Stimulated activated CD8-positive, alpha-beta memory T cell treated with anti-CD3 and anti-CD28 coated beads, Interleukin-7, amount 100 ng/mL, for 48 hours (primary cell): ENCODE data around the gene RNF113A.
"Not testable (repeated sequence)": the region's sequence is repeated elsewhere in the genome, so short reads cannot be mapped to it uniquely, and the experiment has no call there.

Source experiments
- DNase-seq, 2 donors: peaks; one replicate each; pipeline ENCODE4 v3.0.0-alpha.2; 2020; ENCODE audit warnings: low read depth in 1 of 2; ENCODE audit errors: extremely low read depth in 1 of 2

The RNF113A gene

DNA sequence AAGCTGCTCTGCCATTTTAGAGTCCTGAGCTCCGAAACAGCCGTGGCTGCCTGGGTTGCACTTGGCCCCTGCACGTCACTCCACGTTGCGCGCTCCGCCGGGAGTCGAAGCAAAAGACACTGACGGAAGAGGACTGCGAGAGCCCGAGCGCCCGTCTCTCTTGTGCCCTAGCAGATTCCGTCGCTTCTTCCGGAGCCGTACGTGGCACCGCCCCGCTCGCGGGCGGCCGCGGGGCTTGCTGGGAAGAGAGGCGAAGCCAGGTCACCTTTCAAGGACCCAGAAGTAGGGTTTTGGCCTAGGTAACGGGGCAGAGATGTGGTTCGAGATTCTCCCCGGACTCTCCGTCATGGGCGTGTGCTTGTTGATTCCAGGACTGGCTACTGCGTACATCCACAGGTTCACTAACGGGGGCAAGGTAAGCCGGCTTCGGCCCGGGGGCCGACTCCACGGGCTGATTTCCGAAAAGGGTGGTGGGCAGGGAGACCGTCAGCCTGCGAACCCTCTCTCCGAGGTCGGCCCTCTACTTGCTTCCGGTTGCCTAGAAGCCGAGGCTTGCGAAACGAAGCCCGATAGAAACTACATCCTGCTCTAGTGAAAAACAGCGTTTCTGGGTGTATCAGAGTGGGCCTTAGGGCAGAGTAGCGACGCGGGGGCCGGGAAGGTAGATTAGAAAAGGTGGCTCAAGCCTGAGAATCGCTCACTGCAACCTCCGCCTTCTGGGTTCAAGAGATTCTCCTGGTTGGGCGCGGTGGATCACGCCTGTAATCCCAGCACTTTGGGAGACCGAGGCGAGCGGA is at the start of gene RNF113A, which contains the start of gene NDUFA1:
RNF113A (minus strand) TSS at position 135 of the 797 bp plus-strand sequence; CDS start at position 15, 120 bp downstream.
NDUFA1 (plus strand) TSS at position 234 of the 797 bp plus-strand sequence; CDS start at position 314, 80 bp downstream.
- DNase-seq: peak; percentile 62 to 68

DNA sequence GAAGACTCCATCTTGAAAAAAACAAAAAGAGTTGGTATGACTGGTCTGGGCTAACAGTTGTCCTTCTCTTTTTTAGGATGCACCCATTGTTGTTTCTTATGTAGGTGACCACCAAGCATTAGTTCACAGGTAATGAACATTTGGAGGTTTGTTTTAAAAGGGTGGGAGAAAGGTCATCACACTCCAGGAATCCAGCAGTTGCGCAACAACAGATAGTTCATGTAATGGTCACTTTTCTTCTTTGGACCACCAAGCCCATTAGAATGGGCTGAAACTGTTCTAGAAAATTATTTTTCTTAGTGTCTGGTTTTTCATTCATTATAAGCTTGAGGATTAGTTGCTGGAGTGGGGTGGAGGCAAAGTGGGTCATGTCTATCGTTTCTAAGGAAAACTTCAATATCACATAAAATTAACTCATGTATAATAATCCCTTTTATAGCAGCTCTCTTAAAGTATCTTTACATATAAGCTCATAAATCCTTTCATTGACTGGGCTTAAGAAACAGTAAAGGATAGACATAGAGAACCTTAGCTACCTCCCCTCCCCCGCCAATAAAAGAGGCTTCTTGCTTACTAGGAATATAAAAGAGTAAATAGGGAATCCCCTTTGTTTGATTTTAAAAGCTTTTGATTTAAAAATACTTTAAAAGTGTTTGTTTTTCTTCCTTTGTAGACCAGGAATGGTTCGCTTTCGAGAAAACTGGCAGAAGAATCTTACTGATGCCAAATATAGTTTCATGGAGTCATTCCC is 48.5 kb upstream of the RNF113A start:
- DNase-seq: no peak

DNA sequence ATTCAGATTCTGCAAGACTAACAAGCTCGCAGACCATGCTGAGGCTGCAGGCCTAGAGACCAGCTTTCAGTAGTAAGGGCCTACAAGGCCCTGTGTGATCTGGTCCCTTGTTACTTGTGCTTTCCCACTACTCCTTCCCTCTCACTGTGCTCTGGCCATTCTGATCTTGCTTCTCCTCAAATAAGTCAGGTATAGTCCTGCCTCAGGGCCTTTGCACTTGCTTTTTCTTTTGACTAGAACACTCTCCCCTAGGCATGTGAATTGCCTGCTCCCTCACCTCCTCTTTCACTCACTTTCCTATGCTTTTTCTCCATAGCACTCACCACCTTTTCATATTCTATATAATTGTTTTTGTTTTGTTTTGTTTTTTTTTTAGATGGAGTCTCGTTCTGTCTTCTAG is 46.3 kb upstream of the RNF113A start:
- no peak for DNase-seq

DNA sequence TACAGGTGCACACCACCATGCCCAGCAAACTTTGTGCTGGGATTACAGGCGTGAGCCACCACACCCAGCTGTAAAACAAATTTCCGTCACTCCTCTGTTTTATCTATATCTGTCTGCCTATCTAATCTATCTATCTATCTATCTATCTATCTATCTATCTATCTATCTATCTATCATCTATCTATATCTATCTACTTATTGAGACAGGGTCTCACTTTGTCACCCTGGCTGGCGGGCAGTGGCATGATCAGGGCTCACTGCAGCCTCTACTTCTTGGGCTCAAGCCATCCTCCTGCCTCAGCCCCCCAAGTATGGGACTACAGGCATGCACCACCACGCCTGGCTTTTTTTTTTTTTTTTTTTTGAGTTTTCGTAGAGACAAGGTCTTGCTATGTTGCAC is 44.8 kb upstream of the RNF113A start:
- DNase-seq: no peak

DNA sequence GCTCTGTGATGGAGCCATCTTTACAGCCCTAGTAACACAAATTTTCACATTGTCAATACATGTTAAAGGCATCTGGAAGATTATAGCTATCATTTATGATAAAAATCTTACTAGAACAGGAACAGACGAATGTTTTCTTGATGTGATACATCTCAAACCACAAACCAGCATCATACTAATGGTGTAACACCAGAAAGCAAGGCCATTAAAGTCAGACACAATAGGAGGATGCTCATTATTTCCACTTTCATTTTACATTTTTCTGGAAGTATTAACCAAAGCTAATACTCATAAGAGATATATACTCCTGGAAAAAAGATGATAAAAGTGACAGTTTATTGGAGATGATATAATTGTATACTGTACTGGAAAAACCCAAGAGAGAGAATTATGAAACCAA is 29.4 kb upstream of the RNF113A start:
- DNase-seq: no peak

DNA sequence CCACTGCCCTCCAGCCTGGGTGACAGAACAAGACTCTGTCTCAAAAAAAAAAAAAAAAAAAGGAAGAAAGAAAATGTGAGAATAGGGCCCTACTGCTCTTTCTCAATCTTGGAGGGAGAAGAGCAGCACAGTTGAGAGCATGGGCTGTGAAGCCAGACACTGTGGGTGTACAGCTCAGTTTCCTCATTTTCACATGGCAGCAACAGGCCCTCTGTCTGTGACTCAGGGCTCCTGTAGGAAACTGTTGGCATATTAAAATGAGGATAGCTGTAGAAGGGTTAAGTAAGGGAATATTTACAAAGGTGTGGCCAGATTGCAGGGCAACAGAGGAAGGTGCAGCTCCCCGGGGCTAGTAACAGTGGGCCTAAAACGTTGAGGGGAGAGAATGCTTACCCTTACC is 27.6 kb upstream of the RNF113A start:
- no peak for DNase-seq

DNA sequence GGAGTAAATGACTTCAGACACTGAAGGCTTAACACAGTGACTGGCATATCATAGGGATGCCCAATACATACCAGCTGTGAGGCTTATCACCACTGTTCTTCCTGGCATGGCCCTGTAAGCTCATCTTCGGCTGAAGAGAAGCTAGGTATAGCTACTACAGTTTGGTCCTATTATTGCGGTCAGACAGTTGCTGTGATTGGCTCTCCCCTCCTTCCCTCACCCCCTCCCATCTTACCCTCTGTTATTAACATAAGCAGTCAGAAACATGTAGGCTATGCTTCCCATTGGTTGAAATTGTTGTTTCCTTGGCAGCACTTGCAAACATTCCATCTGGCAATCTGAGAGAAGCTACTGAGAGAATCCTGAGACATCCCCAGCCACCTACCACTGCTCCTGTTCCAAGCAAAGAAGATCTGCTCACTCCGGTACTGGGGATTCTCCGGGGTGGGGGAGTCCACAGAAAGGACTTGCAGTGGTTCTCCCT is 24.4 kb upstream of the RNF113A start, which contains the start of gene AKAP14:
AKAP14 (plus strand) TSS at position 51 of the 484 bp plus-strand sequence. CDS start 7,331 bp downstream, outside the sequence.
- no peak for DNase-seq

DNA sequence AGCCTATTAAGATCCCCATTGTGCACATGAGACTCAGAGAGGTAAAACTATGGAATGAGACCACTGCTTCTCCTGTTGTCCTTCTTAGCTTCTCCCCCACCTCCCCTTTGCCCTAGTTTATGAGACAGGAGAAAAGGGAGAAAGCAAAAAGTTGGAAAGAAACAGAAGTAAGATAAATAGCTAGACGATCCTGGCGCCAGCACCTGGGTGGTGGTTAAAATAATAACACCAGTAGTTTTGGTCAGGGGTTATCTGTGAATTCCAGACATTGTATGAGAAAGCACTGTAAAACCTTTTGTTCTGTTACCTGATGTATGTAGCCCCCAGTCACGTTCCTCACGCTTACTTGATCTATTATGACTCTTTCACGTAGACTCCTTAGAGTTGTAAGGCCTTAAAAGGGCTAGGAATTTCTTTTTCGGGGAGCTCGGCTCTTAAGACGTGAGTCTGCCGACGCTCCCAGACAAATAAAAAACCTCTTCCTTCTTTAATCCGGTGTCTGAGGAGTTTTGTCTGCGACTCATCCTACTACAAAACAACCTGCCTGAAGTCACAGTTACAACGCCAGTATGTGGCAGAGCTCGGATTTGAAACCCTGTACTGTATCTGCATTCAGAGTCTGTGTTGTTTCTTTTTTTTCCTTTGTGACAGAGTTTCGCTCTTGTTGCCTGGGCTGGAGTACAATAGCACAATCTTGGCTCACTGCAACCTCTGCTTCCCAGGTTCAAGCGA is 20.6 kb upstream of the RNF113A start:
- not testable (repeated sequence) for DNase-seq

DNA sequence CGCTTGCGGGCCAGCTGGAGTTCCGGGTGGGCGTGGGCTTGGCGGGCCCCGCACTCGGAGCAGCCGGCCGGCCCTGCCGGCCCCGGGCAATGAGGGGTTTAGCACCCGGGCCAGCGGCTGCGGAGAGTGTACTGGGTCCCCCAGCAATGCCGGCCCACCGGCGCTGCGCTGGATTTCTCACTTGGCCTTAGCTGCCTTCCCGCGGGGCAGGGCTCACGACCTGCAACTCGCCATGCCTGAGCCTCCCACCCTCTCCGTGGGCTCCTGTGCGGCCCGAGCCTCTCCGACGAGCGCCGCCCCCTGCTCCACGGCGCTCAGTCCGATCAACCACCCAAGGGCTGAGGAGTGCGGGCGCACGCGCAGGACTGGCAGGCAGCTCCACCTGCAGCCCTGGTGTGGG is 19.1 kb upstream of the RNF113A start:
- not testable (repeated sequence) for DNase-seq

DNA sequence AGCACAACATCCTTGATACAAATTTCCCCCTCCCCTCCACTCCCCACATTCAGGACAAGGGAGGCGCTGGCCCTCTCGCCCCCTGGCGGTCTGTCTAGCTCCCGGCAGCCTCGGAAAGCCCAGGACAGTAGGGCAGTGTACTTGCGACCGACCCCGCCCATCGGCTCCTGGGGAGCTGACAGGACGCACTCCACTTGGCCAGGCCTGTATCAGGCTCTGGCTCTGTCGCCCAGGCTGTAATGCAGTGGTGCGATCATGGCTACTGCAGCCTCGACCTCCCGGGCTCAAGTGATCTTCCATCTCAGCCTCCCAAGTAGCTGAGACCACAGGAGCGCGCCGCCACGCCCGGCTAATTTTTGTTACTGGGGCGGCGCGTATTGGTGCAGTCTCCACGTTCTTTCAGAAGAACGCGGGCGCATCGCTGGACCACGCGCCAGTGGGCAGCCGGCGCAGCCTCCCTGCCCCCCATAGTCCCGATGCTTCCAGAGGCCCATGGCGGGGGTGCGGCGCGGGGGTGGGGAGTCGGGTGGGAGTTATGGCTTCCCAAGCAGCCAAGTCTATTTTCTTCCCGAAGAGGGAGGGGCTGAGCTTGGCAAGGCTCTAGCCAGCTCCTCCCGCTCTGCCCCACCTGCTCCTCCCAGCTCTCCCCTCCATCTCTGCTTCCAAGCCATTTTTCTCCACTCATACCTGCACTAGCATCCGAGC is 16.3 kb upstream of the RNF113A start:
- DNase-seq: peak in 1 of 2 donors; percentile 48

DNA sequence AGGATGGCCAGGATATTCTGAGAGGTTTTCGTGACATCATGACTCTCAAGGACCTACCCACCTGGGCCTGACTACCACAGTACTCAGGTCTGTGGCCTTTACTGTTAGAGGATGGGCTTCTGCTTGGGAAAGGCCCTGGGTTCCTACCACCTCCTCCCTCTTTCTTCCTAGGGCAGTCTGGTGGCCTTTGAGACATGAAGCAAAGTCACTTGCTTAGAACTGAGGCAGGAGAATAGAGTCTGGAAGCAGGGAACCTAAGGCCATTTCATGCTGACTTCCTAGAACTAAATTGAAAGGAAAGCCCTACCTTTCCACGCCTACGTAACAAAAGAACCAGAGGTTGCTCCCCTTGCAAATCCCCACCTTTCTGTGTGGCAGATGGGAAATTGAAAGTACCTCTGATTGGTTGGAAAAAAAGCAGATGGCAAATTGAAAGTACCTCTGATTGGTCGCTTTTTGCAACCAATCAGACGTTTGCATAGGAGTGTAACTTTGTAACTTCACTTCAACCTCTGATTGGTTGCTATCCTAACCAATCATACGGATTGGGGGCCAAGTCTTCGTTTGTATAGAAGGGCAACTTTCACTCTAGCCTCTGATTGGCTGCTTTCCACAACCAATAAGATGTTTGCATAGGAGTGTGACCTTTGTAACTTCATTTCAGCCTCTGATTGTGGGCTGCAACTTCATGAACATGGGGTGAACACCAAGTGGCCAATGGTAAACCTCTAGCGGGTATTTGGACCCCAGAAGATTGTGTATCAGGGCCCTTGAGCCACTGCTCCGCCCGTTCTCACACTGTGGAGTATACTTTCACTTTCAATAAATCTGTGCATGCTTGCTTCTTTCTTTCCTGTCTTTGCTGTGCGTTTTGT is 14.3 kb upstream of the RNF113A start:
- no peak for DNase-seq

DNA sequence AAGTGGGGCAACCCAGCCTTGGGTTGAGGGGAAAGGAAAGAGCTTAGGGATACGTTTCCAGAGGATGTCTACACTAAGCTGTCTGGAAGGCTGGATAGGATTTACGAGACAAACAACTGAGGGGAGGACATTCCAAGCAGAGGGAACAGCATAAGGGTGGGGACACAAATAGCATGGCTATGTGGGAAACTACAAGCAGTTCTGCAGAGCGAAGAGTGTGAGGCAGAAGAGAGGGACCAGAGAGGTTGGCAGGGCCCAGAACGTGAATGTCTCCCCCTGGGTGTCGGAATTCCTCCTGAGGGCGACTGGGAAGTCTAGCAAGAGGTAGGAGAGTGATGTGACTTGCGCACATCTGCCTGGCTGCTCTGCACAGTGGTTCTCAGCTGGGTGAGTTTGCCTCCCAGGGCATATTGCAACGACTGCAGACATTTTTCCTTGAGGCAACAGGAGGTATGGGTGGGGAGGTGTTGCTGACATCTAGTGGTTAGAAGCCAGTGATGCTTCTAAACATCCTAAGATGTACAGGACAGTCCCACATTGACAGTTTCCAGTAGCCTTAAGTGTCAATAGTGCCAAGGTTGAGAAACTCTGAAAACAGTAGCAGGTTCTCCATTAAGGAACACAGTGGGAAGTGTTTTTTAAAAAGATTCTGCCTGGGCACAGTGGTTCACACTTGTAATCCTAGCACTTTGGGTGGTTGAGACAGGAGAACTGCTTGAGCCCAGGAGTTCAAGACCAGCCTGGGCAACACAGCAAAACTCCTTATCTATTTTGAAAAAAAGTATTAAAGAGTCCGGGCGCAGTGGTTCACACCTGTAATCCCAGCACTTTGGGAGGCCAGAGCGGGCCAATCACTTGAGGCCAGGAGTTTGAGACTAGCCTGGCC is 9.3 kb upstream of the RNF113A start:
- DNase-seq: no peak

DNA sequence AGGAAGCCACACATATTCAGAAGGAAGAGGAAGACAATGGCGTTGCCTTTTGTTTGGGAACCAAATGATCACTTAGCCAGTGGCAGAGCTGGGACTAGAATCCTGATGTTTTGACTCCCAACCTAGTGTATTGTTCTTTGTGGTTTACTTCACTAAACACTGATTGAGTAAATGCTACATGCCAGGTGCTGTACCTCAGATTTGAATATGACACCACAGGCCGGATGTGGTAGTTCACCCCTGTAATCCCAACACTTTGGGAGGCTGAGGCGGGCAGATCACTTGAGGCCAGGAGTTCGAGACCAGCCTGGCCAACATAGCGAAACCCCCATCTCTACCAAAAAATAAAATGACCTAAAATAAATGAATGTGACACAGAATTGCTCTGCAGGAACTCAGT is 8.5 kb upstream of the RNF113A start:
- no peak for DNase-seq

DNA sequence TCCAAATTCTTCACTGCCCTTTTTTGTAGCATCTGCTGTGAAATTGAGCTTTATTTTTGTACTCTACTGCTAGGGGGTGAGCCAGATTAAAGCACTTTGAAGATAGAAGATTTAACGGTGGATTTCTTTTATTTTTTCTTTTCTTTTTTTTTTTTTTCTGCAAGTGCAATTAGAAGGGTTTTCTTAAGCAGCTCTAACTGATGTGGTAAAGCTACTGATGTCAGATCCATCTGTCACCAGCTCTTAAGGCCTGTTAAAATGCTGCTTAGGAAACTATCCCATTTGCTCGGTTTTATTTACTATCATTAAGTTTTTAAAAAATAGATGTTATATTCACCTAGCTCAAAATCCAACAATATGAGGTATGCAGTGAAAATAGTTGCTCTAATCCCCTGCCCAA is 7.2 kb upstream of the RNF113A start:
- DNase-seq: no peak

DNA sequence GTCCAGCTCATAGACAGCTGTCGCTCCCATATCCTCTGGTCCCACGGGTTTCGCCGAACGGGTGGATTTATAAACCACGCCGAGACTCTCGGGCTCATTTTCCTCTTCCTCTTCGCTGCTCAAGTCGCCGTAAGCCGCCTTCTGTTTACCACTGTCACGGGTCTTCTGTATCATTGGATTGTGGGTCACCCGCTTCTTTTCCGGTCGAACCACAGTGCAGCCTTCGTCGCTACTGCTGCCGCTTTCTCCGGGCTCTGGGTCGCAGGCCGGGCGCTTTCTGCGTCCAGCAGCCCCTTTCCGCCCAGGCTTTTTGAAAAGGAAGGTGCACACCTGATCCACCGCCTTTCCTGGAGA is 311 bp downstream of the RNF113A start:
- peak in 1 of 2 donors; percentile 7 for DNase-seq

DNA sequence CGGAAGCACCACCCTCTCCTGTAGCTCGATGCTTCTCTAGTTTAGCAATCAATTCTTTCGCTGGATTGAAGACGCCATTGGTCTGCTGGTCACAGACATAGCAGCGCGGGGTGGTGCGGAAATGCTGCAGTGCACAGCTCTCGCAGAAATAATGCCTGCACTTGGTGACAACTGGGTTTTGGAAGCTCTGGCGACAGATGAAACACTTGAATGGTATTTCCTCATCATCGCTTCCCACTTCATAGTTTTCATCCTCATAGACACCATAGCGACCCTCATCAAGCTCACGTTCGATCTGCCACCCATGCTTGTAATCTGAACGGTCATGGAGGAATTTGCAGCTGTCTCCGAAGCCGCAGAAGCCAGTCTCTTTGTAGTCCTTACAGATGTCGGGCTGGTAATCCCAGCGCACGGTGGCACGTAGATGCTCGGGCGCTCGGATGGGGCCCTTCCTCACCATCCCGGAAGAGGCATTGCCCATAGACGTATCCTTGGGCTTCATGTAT is 854 bp downstream of the RNF113A start:
- peak in 1 of 2 donors; percentile 11 for DNase-seq

DNA sequence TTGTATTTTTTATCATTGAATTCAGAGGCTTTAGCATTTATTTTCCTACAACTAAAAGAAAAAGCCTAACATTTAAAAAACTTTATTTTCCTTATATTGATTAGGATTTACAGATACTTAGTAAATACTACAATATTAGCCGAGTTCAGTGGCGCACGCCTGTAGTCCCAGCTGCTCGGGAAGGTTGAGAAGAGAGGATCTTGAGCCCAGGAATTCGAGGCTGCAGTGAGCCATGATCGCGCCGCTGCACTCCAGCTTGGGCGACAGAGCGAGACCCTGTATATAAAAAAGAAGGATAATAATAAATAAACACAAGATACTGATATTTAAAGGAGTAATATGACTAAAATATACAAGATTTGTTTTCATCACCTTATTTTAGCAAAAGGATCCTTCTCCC is 18.1 kb downstream of the RNF113A start:
- DNase-seq: no peak
